PC-3 (cell line): Measurements from ENCODE around the gene ARPP19. TPM values are rescaled to one million over a fixed set of nuclear protein-coding genes. Genes with fewer than 3 reads are reported as not detected.
"Not testable (repeated sequence)": the region's sequence is repeated elsewhere in the genome, so short reads cannot be mapped to it uniquely, and the experiment has no call there.

Experiments used
- ATAC-seq: fragments of 200-7000 bp; cut with Tn5 transposase; 2 replicates; pipeline ENCODE4 v1.9.1; 2020; ENCODE audit warnings: mild to moderate bottlenecking, moderate library complexity
- BruUV-seq: library from RNA; stranded (reverse); fragments of 400-500 nt; replicated peaks from 2 replicates; lab custom pipeline; 2021; lab: Mats Ljungman, UMichigan
- CTCF ChIA-PET: fragments of 300-600 bp; sonication (Branson Sonifier 250); formaldehyde crosslinking; loops from one replicate; lab custom pipeline; 2022; ENCODE audit warnings: antibody characterized with exemption; lab: Charles Lee
- POLR2A ChIA-PET: fragments of 300-600 bp; sonication (Branson Sonifier 250); formaldehyde crosslinking; loops from one replicate; lab custom pipeline; 2022; ENCODE audit warnings: antibody characterized with exemption; ENCODE audit not compliant: unreplicated experiment; lab: Charles Lee
- DNase-seq: peaks from one replicate; pipeline ENCODE4 v3.0.0-alpha.2; 2015
- H2AFZ ChIP-seq: fragments of 300-600 bp; sonication (generic); 2 replicates; pipeline ENCODE4 v1.6.0; 2016; ENCODE audit warnings: antibody characterized with exemption, low read length
- H3F3A ChIP-seq: fragments of 300-600 bp; sonication (generic); one replicate; pipeline ENCODE4 v1.6.0; 2017; ENCODE audit warnings: antibody characterized with exemption, low read length, control low read depth, mild to moderate bottlenecking; ENCODE audit not compliant: unreplicated experiment
- H3K27ac ChIP-seq: fragments of 300-600 bp; sonication (generic); 2 replicates; pipeline ENCODE4 v1.5.1; 2016; ENCODE audit warnings: mild to moderate bottlenecking, low read length
- H3K27me3 ChIP-seq: fragments of 300-600 bp; sonication (generic); 2 replicates; pipeline ENCODE4 v1.6.1; 2016; ENCODE audit warnings: low read length, mixed read lengths
- H3K36me3 ChIP-seq: fragments of 300-600 bp; sonication (generic); 2 replicates; pipeline ENCODE4 v1.6.1; 2016; ENCODE audit warnings: low read depth, mixed run types, low read length, mixed read lengths
- H3K4me1 ChIP-seq: fragments of 300-600 bp; sonication (generic); 2 replicates; pipeline ENCODE4 v1.5.1; 2016; ENCODE audit warnings: low read length; ENCODE audit not compliant: insufficient read depth
- H3K4me2 ChIP-seq: fragments of 300-600 bp; sonication (generic); 2 replicates; pipeline ENCODE4 v1.6.0; 2016; ENCODE audit warnings: low read length
- H3K4me3 ChIP-seq: fragments of 300-600 bp; sonication (generic); 2 replicates; pipeline ENCODE4 v1.5.1; 2016; ENCODE audit warnings: mild to moderate bottlenecking, low read length, mixed read lengths
- H3K79me2 ChIP-seq: fragments of 300-600 bp; sonication (generic); 2 replicates; pipeline ENCODE4 v1.6.1; 2017; ENCODE audit warnings: low read length, mixed read lengths
- H3K9ac ChIP-seq: fragments of 300-600 bp; sonication (generic); 2 replicates; pipeline ENCODE4 v1.6.0; 2016; ENCODE audit warnings: mild to moderate bottlenecking, low read length
- H3K9me2 ChIP-seq: fragments of 300-600 bp; sonication (generic); replicated peaks from 2 replicates; pipeline ENCODE4 v1.6.1; 2016; ENCODE audit warnings: mixed run types, low read length, mixed read lengths
- H3K9me3 ChIP-seq: fragments of 300-600 bp; sonication (generic); 2 replicates; pipeline ENCODE4 v1.6.1; 2016; ENCODE audit warnings: low read length, mixed read lengths
- H4K20me1 ChIP-seq: fragments of 300-600 bp; sonication (generic); 2 replicates; pipeline ENCODE4 v1.6.1; 2016; ENCODE audit warnings: low read length, mixed read lengths
- CTCF ChIP-seq: fragments of 300-600 bp; sonication (generic); conservative IDR thresholded peaks from 2 replicates; pipeline ENCODE4 v1.5.1; 2017; ENCODE audit warnings: antibody characterized with exemption, low read depth, mild to moderate bottlenecking, low read length
- EZH2 ChIP-seq: fragments of 300-600 bp; sonication (generic); IDR thresholded peaks from one replicate; pipeline ENCODE4 v1.6.1; 2017; ENCODE audit warnings: antibody characterized with exemption, mild to moderate bottlenecking, low read length; ENCODE audit not compliant: unreplicated experiment
- EZH2phosphoT487 ChIP-seq: fragments of 300-600 bp; sonication (generic); IDR thresholded peaks from 2 replicates; pipeline ENCODE4 v1.6.1; 2018; ENCODE audit warnings: mild to moderate bottlenecking, antibody characterized with exemption, low read length, borderline replicate concordance
- intact Hi-C: fragments of 100-400 bp; cut with micrococcal nuclease; formaldehyde crosslinking; loops from 2 replicates; pipeline ENCODE4 v1.9.0; 2023
- total RNA-seq: library from RNA; depleted of rRNA; stranded (reverse); fragments of >200 nt; gene quantifications from 2 replicates; pipeline ENCODE4 v1.2.3, GENCODE V29; 2014

Gene ARPP19
- total RNA-seq, 1 experiment from 2014 or later = 65.8 TPM

- Histone ChIP-seq H3K4me2 (peak overlapping the region; percentile 90), H3K79me2 (peaks cover 70% of the 10 kb centered on the region), H3K4me1 (peaks cover 6% of the 10 kb centered on the region; the same call in 1 of the 2 replicates), H4K20me1 (peaks cover 49% of the 10 kb centered on the region), H3K9me3 (no peaks in the 10 kb centered on the region), H2AFZ (no peak overlapping the region), H3K9me2 (no peaks in the 10 kb centered on the region), H3K27ac (no peak overlapping the region), H3K36me3 (no peaks in the 10 kb centered on the region), H3K9ac (peak overlapping the region; percentile 100), H3F3A (no peaks in the 10 kb centered on the region), H3K27me3 (no peaks in the 10 kb centered on the region), H3K4me3 (peak overlapping the region; percentile 90)
- ATAC-seq (no peak), DNase-seq (no peak)
- TF ChIP-seq CTCF = no peak
- TF ChIP-seq EZH2phosphoT487 = no peak
- TF ChIP-seq EZH2 = no peak
- intact Hi-C loops = loop anchor here (5.0 to 10.0 kb wide), 3 partner anchors 88 to 168 kb away; partner anchors contain the start of gene ATOSA
- no TSS peak for BruUV-seq
- CTCF ChIA-PET = no interaction called here
- POLR2A ChIA-PET = interaction anchor here (0.6 kb wide), 1 partner anchor 14 kb away, joined by 3 read pairs; no protein-coding TSS in a partner anchor
Measured at GRCh38 chr15:52566889-52567288, 1.9 kb downstream of the ARPP19 start.

DNA sequence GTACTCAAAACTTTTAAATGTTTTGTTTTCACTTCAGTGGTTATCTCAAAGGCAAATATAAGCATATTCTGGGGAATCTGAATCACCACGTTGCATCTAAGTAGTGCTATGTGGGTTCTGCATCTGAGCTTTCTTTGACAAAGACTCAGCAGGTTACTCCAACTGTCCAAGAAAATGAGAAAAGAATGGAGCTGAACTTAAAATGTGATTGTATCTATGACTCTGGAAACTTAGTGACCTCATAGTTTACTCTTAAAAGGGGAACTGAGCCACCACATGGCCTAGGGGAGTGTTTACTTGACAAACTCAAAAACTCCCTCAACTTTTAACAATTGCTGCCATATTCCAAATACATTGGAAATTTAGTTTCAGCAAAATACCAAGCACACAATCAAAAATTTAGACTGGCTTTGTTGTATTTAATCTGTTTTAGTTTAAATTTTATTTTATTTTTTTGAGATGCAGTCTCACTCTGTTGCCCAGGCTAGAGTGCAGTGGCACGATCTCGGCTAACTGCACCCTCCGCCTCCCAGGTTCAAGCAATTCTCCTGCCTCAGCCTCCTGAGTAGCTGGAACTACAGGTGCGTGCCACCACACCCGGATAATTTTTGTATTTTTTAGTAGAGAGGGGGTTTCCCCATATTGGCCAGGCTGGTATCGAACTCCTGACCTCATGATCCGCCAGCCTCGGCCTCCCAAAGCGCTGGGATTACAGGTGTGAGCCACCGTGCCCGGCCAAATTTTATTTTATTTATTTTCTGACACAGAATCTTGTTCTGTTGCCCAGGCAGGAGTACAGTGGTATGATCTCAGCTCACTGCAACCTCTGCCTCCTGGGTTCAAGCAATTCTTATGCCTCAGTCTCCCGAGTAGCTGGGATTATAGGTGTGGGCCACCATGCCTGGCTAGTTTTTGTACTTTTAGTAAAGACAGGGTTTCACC, 3.1 kb downstream of the ARPP19 start:
- H2AFZ ChIP-seq, H3K36me3 ChIP-seq, H3K27me3 ChIP-seq, DNase-seq, H3K4me1 ChIP-seq, H3K27ac ChIP-seq, BruUV-seq, H3K9me3 ChIP-seq, POLR2A ChIA-PET, CTCF ChIA-PET, H3F3A ChIP-seq, ATAC-seq, H3K9me2 ChIP-seq, H3K9ac ChIP-seq: not testable (repeated sequence)
- peaks cover 56% of the 10 kb centered on the region for H4K20me1 ChIP-seq
- H3K4me2 ChIP-seq = 0 out of 2 replicates have a peak overlapping the region, but pooled peaks have one; percentile 90
- intact Hi-C loops = loop anchor here (5.0 to 10.0 kb wide), 3 partner anchors 89 to 169 kb away; partner anchors contain the start of gene ATOSA
- H3K79me2 ChIP-seq = peaks cover 82% of the 10 kb centered on the region
- peak overlapping the region; percentile 90; the same call in 1 of the 2 replicates for H3K4me3 ChIP-seq

DNA sequence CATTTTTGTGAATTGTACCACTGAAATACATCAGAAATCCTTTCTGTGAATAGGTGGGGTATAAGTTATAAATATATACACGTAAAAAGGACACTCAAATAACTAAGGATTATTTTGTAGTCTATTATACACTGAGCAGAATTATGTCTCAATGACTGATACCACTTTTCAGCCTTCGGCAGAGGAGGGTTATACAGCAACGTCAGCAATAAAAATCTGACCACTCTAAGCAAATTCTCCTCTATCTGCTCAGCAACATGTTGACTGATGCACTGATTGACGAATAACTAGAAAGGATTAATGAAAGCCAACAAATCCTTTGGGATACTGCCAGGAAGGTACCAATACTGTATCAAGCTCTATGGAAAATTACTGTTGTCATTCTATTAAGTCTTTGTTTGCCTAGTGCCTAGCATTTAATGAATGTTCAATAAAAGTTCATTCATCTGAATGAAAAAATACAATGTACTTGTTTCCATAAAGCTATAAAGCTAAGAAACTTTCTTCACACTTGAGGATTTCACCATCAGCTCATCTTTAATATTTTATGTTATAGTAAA, 5.2 kb downstream of the ARPP19 start:
- TF ChIP-seq EZH2 (no peak), EZH2phosphoT487 (no peak), CTCF (no peak)
- POLR2A ChIA-PET = no interaction called here

More for the DNA sequence above, 5.2 kb downstream of the ARPP19 start:
- Histone ChIP-seq H3K9me2 (no peaks in the 10 kb centered on the region), H3K9ac (no peak overlapping the region), H2AFZ (no peak overlapping the region), H3K79me2 (peaks cover 100% of the 10 kb centered on the region), H3K36me3 (peaks cover 11% of the 10 kb centered on the region; the same call in 1 of the 2 replicates), H3K27me3 (no peaks in the 10 kb centered on the region), H4K20me1 (peaks cover 74% of the 10 kb centered on the region), H3K27ac (no peak overlapping the region), H3K9me3 (no peaks in the 10 kb centered on the region), H3F3A (no peaks in the 10 kb centered on the region), H3K4me1 (0 out of 2 replicates have a peak, but pooled peaks cover 6% of the 10 kb centered on the region), H3K4me3 (no peak overlapping the region), H3K4me2 (no peak overlapping the region)
- intact Hi-C loops = loop anchor here (10.0 kb wide), 2 partner anchors 91 to 171 kb away; no protein-coding TSS in a partner anchor
- ATAC-seq (no peak), DNase-seq (no peak)
- BruUV-seq = no TSS peak
- CTCF ChIA-PET = no interaction called here
